HG02588 (cell line): ENCODE measurements around the gene SCN1B.
"Not testable (repeated sequence)": the region's sequence is repeated elsewhere in the genome, so short reads cannot be mapped to it uniquely, and the experiment has no call there.

Experiments
- ATAC-seq: cut with Tn5 transposase; IDR thresholded peaks from one replicate; pipeline ENCODE4 v1.9.1; 2021; ENCODE audit warnings: mild to moderate bottlenecking, moderate library complexity; ENCODE audit not compliant: unreplicated experiment

SCN1B gene

DNA sequence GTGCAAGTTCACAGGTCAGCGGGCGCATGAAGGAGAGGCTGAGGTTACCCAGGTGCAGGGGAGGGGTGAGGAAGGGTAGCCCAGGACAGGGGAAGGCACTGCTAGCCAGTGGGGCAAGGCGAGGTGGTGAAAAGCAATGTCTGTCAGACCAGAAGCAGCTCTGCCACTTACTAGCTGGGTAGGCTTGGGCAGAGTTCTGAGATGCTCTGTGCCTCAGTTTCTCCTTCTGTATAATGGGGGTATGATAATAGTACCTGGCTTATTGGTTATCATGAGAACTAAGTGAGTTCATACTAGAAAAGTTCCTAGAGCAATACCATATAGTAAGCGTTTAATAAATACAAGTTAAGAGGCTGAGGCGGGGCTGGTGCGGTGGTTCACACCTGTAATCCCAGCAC is 14.3 kb upstream of the SCN1B start:
- ATAC-seq: no peak

DNA sequence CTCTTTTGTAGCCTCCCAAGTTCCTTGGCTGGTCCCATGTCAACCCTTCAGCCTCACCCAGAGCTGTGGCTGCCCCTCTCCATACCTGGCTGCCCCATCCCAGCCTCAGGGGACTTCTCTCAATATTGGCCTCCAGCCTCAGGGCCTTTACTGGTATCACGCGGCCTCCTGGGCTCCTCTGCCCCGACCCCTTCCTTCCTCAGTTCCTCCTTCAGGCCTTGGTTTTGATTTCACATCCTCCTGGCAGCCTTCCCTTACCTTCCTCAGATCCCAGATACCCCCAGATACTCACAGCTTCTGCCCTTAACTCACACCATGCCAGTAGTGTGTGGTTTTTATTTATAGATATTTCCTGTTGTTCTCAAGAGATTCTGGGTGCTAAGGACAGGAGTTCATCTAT is 12.8 kb upstream of the SCN1B start:
- no peak for ATAC-seq

DNA sequence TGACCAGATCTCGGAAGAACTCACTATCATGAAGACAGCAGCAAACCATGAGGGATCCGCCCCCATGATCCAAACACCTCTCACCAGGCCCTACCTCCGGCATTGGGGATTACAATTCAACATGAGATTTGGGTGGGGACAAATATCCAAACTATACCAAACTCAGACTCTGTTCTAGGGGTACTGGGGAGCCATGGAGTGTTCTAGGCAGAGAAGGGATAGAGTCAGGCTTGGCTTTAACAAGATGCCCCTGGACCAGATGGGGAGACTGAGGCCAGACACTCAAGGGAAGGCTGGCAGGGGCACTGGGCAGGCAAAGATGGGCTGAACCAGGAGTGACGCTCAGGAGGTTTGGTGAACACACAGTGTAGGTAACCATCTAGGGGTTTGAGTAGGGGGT is 11.9 kb upstream of the SCN1B start:
- ATAC-seq: no peak

DNA sequence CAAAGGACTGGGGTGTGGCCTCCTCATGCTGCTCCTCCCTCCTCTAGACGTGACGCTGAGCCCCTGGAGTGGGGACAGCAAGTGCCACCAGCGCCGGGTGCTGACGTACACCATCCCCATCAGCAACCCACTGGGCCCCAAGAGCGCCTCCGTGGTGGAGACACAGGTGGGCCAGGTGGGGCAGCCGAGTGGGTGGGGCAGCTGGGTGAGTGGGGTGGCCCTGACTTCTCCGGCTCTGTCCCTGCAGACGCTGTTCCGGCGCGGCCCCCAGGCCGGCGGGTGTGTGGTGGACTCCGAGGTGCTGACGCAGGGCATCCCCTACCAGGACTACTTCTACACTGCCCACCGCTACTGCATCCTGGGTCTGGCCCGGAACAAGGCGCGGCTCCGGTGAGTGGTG is 11.1 kb upstream of the SCN1B start:
- no peak for ATAC-seq

DNA sequence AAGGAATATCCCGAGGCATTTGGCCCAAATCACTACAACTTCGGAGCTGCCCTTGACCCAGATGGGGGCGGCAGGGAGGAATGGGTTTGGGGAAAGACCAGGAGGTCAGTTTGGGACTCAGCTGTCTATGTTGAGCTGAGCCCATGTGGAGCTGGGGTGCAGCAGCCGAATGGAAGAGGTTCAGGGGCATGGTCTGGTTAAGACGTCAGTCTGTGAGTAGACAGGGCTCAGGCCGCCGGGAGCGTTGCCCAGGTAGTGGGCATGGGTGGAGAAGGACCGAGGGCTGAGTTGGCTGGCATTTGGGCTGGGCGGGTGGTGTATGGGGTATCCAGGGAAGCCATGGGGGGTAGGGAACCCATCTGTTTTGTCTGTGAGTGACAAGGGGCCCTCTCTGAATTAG is 9.3 kb upstream of the SCN1B start:
- ATAC-seq: no peak

DNA sequence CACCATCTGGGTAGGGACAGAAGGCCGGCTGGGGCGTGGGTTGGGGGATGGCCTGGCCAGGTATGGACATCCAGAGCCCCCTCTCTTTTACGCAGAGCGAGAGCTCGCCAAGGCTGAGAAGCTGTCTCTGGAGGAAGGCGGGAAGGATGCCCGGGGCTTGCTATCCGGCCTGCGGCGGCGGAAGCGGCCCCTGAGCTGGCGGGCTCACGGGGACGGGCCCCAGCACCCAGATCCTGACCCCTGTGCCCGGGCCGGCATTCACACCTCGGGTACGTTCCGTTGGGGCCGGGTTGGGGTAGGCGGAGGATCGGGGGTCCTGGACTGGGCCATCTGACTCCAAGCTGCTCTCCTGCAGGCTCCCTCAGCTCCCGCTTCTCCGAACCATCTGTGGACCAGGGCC is 8.7 kb upstream of the SCN1B start:
- no peak for ATAC-seq

DNA sequence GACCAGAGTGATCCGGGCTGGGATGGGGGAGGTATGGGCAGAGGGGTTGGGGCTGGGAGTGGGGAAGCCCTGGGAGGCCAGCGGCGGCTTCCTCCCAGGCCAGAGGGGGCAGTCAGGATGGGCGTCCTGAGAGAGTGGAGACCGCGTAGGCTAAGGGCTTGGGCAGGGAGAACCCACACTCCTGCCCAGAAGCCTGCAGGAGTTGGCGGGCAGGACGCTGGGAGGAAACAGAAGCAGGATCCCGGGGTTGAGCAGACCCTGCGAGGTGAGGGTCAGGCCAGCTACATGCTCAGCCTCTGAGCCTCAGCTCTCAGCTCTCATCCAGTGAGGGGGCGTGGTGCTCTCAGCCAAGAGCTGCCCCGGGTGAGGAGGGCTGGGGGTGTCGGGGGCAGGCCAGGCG is 7.8 kb upstream of the SCN1B start:
- ATAC-seq: no peak

DNA sequence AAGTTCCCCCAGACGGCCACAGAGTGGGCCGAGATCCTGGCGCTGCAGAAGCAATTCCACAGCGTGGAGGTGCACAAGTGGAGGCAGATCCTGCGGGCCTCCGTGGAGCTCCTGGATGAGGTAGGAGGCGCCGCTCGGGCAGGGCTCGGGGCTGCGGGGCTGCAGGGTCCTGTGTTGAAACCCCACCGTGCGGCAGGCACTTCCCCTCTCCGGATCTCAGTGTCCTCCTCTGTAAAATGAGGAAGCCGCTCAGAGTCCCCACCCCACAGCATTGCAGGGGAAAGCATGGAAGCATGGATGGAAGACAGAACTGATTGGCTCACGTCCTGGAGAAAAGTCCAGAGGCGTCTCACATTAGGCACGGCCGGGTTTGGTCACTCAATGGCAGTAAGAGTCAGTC is 6.8 kb upstream of the SCN1B start:
- no peak for ATAC-seq

DNA sequence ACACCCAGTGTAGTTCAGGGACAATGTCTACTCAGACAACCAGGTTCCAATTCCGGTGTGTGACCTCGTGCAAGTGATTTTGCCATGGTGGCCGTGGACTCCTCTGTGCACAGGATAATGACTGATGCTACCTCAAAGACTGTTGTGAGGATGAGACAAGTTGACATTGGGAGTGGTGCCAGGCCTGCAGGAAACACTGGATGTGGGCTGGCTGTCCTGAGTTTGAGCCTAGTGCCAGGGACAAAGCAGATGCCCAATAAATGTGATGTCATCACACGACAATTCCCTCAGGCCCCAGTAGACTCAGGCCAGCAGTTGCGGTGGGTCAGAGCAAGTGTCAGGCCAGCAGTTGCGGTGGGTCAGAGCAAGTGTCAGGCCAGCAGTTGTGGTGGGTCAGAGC is 6.2 kb upstream of the SCN1B start:
- ATAC-seq: no peak

DNA sequence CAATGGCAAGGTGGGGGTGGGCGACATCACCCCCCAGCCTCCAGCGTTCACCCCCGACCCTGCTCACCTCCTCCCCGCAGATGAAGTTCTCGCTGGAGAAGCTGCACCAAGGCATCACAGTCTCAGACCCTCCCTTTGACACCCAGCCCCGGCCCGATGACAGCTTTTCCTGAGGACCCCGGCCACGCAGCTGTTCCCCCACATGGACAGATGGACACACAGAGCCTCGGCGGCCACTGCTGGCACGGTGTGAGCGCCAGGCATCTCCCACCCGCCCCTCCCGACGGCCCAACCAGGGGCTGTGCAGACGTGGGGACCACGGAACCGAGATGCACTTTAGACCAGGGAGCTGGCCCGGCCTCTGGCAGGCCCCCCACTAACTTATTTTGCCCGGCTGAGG is 4.3 kb upstream of the SCN1B start:
- ATAC-seq: no peak

DNA sequence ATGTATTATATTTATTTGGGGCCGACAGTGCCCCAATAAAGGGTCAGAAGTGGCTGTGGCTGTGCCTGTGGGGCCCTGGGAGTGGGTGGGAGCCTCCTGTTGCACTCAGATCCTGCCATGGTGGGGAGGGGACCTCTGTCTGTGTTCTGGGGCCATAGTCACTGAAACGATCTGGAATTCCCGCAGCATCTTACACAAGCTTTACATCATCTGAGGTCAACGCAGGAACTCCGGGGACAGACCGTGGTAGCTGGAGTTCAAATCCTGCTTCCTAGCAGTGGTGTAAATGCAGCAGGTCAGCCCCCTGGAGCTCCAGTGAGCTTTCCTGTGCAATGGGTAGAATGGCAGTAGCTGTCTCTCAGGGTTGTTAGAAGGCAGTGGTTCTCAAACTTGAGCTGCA is 3.9 kb upstream of the SCN1B start:
- no peak for ATAC-seq

DNA sequence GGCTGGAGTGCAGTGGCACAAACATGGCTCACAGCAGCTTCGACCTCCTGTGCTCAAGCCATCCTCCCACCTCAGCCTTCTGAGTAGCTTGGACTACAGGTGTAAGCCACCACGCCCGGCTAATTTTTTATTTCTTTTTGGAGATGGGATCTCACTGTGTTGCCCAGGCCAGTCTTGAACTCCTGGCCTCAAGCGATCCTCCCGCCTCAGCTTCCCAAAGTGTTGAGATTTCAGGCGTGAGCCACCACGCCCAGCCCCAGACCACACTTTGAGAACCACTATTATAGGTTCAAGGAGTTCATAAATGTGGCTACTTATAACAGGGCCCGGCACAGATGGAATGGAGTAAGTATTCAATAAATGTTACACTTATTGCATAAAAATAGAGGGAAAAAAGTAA is 3.3 kb upstream of the SCN1B start:
- no peak for ATAC-seq

DNA sequence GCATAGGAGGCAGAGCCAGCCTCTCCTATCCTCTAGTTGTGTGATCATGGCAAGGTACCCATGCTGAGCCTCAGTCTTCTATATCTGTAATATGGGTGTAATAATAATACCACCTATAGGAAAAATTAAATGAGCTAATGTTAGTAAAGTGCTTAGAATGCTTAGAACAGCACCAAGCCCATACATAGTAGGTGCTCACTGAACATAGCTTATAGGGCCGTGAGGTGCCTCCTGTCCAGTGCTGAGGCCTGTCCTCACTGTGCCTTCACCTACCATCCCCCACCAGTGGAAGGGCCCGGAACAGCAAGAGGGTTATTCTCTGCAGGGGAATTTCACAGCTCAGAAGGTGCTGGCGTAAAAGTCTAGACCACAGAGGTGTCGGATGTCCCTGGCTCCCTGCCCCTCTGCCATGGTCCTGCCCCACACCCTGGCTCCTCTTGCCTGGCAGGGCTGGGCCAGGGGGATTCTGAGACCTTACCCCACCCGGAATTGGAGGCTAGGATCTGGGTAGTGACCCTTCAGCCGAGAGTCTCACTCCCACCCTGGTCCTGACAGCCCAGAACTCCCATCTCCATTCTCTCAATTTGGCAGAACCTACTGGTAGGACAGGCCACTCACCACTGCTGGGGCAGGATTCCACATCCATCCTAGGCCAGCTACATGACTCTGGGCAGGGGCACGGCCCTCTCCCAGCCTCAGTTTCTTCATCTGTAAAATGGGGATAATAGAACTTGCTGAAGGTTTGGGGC is 2.2 kb upstream of the SCN1B start:
- ATAC-seq: no peak

DNA sequence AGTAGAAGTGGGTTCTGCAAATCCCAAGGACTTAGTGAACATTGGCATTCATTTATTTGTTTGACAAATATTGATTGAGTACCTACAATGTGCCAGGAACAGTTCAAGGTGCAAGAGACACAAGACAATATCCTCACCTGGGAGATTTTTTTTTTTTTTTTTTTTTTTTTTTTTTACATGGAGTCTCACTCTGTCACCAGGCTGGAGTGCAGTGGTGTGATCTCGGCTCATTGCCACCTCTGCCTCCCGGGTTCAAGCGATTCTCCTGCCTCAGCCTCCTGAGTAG is 1.7 kb upstream of the SCN1B start:
- not testable (repeated sequence) for ATAC-seq

DNA sequence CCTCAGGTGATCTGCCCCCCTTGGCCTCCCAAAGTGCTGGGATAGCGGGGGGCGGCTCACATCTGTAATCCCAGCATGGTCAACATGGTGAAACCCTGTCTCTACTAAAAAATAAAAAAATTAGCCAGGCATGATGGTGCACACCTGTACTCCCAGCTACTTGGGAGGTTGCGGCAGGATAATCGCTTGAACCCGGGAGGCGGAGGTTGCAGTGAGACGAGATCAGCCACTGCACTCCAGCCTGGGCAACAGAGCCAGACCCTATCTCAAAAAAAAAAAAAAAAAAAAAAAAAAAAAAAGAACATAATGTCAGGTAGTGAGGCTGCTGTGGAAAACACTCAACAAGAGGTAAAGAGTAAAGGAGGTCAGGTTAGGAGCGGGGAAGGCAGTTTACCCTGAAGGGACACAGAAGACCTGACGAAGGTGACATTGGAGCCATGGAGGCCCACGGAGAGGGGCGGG is 964 bp upstream of the SCN1B start:
- ATAC-seq: not testable (repeated sequence)

DNA sequence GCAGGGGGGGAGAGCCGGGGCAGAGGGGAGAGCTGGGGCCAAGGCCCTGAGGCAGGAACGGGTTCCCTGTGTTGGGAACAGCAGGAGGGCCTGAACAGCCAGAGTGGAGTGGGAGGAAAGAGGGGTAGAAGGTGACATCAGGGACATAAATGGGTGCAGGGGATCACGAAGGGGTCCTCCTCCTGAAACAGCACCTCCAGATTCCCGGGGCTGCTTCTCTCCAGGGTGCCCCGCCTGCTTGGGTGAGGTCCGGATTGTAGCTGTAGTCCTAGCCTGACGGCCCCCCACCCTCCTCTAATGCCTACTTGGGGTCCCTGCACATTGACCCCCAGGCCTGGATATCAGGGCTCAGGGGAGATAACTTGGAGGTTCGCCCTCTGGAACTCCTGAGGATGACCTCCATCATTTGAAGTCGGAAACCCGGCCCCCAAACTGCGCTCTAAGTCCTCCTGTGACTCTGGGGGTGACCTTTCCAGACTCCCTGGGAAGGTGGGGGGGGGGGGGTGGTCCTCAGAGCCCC is 473 bp upstream of the SCN1B start:
- ATAC-seq: no peak

DNA sequence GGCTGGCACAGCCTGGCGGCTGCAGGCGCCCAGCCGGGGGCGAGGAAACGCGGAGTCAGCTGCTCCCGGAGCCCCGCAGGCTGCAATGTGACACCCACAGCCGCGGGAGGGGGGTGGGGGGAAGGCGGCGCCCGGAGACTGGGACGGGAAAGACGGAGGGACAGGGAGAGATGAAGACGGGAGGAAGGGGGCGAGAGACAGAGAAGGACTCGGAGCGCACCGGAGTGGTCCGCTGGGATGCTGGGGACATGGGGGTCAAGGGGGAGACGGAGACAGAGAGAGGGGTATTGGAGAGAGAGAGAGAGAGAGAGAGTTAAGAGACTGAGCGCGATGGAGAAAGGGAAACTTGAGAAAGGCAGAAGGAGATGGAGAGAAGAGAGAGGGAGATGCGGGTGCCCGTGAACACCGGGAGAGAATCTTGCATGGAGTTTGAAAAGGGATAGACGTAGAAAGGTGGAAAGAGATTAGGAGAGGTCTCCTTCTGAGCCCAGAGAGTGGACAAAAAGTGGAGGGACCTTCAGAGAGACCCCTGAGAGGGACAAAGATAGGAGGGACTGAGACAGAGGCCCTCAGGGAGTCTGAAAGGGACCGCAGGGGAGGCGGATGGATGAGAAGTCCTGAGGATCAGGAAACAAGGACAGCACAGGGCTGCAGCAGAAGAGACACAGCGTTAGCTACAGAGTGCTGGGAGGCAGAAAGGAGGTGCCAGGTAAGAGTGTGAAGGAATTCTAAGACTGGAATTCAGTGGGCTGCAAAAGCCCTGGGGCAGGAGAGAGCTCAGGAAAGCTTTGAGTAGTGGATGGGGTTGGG is 1.0 kb downstream of the SCN1B start:
- no peak for ATAC-seq

DNA sequence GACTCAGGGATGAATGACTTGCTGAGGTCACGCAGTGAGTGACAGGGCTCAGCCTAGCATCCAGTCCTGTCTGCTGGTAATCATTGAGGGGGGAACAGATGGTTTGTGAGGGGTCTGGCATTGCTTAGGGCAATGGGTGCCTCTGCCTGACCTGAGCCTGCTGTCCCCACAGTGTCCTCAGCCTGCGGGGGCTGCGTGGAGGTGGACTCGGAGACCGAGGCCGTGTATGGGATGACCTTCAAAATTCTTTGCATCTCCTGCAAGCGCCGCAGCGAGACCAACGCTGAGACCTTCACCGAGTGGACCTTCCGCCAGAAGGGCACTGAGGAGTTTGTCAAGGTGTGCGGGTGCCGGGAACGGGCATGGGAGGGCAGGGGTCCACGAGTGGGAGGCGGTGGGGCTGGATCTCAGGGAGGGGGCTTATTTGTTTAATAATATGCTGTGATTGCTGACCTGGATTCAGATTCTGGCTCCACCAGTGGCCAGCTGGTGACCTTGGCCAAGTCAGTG is 2.1 kb downstream of the SCN1B start:
- ATAC-seq: no peak

DNA sequence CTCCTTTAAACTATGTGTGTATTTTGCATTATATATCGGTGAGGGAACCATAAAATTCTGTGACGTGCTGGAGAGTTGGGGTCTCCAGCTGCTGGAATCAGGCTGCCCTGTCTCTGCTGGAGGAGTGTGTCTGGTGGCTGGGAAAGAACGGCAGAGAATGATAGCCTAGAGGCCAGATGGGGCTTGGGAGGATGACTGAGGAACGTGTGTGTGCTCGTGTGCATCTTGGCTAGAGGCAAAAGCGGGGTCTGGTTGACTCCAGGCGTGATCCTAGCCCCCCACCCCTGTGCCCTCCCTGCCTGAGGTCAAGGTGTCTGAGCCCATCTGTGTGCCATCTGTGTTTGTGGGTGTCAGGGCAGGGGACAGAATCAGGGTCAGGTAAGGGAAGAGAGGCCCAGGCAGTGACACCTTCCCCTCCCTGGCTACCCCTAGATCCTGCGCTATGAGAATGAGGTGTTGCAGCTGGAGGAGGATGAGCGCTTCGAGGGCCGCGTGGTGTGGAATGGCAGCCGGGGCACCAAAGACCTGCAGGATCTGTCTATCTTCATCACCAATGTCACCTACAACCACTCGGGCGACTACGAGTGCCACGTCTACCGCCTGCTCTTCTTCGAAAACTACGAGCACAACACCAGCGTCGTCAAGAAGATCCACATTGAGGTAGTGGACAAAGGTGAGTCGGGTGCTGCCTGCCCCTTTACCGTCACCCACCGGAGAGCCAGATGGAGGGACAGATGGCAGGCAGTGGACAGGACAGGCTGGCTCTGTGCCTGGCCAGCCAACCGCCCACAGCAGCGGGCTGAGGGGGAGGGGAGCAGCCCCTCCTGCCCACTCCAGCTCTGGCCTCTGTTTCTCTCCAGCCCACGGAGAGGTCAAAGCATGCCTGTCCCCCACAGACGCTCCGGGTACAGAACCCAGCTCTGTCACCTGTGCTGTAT is 3.1 kb downstream of the SCN1B start:
- ATAC-seq: no peak

DNA sequence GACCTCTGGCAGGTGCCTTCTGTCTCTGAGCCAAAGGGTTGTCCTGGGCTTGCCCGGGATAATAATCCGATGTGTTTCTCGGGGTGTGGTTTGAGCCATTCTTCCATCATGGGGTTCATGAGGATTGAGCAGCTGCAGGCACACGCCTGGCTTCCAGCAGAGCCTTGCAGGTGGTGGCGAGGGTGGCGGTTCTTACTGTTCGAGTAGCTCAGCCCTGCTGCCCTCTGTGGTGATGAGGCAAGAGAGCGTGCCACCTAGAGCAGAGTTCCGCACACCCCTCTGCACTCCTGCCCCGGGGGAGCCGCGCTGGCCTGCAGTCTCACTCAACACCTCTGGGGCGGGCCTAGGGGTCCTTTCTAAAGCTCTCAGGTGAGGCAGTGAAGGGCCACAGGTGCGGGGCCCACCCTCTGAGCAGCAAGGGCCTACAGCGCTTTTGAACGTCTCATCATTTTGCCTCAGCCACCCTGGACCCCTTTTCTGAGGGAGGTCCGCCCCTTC is 3.8 kb downstream of the SCN1B start:
- no peak for ATAC-seq
